ENCODE measurements around the gene NYNRIN. TPM values are rescaled to one million over a fixed set of nuclear protein-coding genes. Genes with fewer than 3 reads are reported as not detected.

NYNRIN gene
- total RNA-seq, 1 donor from 2014 or later: 23.1 TPM

- no peak for DNase-seq (ENCODE audit: low spot score in 2 of 2)
- Histone ChIP-seq H3K4me3 (no peak overlapping the region), H3K9me3 (no peaks in the 10 kb centered on the region), H3K27ac (no peak overlapping the region), H3K4me1 (no peaks in the 10 kb centered on the region), H3K27me3 (no peaks in the 10 kb centered on the region), H3K36me3 (no peaks in the 10 kb centered on the region)
- TF ChIP-seq, protein P1, sequence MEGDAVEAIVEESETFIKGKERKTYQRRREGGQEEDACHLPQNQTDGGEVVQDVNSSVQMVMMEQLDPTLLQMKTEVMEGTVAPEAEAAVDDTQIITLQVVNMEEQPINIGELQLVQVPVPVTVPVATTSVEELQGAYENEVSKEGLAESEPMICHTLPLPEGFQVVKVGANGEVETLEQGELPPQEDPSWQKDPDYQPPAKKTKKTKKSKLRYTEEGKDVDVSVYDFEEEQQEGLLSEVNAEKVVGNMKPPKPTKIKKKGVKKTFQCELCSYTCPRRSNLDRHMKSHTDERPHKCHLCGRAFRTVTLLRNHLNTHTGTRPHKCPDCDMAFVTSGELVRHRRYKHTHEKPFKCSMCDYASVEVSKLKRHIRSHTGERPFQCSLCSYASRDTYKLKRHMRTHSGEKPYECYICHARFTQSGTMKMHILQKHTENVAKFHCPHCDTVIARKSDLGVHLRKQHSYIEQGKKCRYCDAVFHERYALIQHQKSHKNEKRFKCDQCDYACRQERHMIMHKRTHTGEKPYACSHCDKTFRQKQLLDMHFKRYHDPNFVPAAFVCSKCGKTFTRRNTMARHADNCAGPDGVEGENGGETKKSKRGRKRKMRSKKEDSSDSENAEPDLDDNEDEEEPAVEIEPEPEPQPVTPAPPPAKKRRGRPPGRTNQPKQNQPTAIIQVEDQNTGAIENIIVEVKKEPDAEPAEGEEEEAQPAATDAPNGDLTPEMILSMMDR (IDR thresholded peaks at IDR 0.05): no peak
- intact Hi-C loops (cut with DNase I): no loop called here
These were observed 64.4 kb downstream of the NYNRIN start for GRCh38 chr14:24463017-24463883.

DNA sequence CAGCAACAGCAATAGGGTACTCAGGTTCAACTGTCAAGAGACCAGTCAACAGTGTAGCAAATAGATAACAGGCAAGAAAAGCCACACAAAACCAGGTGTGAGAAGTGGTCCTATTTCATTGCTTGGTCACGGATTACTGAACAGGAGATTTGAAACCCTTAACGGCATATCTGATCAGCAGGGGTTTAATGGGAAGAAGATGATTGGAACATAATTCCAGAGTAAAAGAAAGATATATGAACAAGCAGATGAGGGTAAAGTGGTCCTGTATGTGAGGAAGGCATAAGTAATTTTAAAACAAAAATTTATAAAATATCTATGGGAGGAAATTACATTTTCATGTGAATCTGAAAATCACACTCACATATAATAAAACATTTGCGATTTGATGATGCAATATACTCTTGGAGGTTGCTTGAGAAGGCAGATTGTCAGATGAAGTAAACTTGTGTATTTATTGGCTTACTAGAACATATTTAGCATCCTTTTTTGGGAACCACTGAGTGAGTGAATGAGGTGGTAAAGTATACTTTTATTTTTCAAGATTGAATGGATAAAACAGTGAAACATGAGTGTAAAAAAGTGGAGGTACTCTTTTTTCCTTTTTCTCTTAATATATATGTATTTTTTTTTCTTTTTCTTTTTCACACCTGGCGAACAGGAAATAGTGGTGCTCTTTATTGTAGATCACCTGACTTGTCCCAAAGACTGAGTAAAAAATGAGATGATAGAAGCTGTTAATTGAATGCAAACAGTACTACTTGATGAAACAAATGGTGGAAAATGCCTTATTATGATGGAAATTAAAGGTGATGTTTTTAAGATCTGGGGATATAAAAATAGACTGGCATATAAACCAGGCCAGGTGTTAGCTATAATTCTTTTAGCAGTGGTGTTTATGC lies 65.3 kb downstream of the NYNRIN start:
- DNase-seq (ENCODE audit: low spot score in 2 of 2): no peak
- intact Hi-C loops (cut with DNase I): no loop called here

DNA sequence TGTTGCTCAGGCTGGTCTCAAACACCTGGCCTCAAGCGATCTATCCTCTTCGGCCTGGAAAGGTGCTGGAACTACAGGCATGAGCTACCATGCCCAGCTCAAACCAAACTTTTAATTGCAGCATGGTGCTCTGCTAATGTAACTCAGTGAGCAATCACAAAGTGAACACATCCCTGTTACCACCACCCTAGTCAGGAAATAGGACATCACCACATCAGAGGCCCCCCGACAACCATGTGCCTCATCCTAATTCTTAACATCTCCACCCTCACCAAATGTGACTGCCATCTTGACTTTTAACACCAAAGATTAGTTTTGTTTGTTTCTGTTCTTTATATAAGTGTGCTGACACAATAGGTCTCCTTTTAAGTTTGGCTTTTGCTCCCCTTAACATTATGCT lies 66.6 kb downstream of the NYNRIN start:
- Histone ChIP-seq H3K27ac (no peak overlapping the region), H3K9me3 (no peaks in the 10 kb centered on the region), H3K27me3 (no peaks in the 10 kb centered on the region), H3K36me3 (no peaks in the 10 kb centered on the region), H3K4me3 (no peak overlapping the region), H3K4me1 (no peaks in the 10 kb centered on the region)
- TF ChIP-seq, protein P1 (IDR thresholded peaks at IDR 0.05): no peak
- no peak for DNase-seq (ENCODE audit: low spot score in 2 of 2)
- intact Hi-C loops (cut with DNase I): no loop called here

More for the DNA sequence above, 65.3 kb downstream of the NYNRIN start:
- H3K4me3 ChIP-seq: no peak overlapping the region
- H3K27me3 ChIP-seq: no peaks in the 10 kb centered on the region
- H3K36me3 ChIP-seq: no peaks in the 10 kb centered on the region
- no peaks in the 10 kb centered on the region for H3K4me1 ChIP-seq
- H3K9me3 ChIP-seq: no peaks in the 10 kb centered on the region
- TF ChIP-seq, protein P1 (IDR thresholded peaks at IDR 0.05): no peak
- no peak overlapping the region for H3K27ac ChIP-seq

DNA sequence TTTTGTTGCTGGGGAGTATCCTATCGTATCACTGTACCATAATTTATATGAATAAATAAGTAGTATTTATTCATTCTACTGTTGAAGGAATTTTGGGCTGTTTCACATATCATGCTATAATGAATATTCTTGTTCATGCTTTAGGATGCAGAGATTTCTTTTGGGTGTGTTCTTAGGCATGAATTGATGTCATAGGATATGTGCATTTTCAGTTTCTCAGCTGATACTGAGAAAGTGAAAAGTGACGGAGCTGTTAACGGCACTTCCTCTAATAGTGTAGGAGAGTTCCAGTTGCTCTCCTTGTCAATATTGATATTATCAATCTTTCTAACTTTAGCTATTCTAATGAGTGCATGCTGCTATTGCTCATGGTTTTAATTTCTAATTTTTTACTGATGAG lies 67.0 kb downstream of the NYNRIN start:
- Histone ChIP-seq H3K4me1 (no peaks in the 10 kb centered on the region), H3K4me3 (no peak overlapping the region), H3K27ac (no peak overlapping the region), H3K9me3 (no peaks in the 10 kb centered on the region), H3K27me3 (no peaks in the 10 kb centered on the region), H3K36me3 (no peaks in the 10 kb centered on the region)
- DNase-seq (ENCODE audit: low spot score in 2 of 2): no peak
- intact Hi-C loops (cut with DNase I): no loop called here
- TF ChIP-seq, protein P1 (IDR thresholded peaks at IDR 0.05): no peak

Other genes with a start within 250 kb of the NYNRIN start
- gene IRF9, start 237.7 kb upstream of the NYNRIN start, total RNA-seq: 24.7 TPM
- gene REC8, start 226.9 kb upstream of the NYNRIN start, total RNA-seq: 9.6 TPM
- gene IPO4, start 210.2 kb upstream of the NYNRIN start, total RNA-seq: 140 TPM
- gene TM9SF1, start 203.6 kb upstream of the NYNRIN start, total RNA-seq: 86.5 TPM
- not detected for gene TSSK4, start 193.3 kb upstream of the NYNRIN start, total RNA-seq
- gene CHMP4A, start 185.5 kb upstream of the NYNRIN start, total RNA-seq: 27.0 TPM
- gene MDP1, start 182.9 kb upstream of the NYNRIN start, total RNA-seq: 58.8 TPM
- gene NEDD8, start 166.6 kb upstream of the NYNRIN start, total RNA-seq: 72.8 TPM
- 37.5 TPM for gene GMPR2, start 166.1 kb upstream of the NYNRIN start, total RNA-seq
- 70.0 TPM for gene TINF2, start 156.4 kb upstream of the NYNRIN start, total RNA-seq
- 1.7 TPM for gene TGM1, start 135.8 kb upstream of the NYNRIN start, total RNA-seq
- 54.9 TPM for gene RABGGTA, start 127.4 kb upstream of the NYNRIN start, total RNA-seq
- gene DHRS1, start 99.2 kb upstream of the NYNRIN start, total RNA-seq: 100 TPM
- 33.5 TPM for gene NOP9, start 99.2 kb upstream of the NYNRIN start, total RNA-seq
- 72.8 TPM for gene CIDEB, start 91.0 kb upstream of the NYNRIN start, total RNA-seq
- gene LTB4R2, start 88.9 kb upstream of the NYNRIN start, total RNA-seq: 3.0 TPM
- 3.6 TPM for gene LTB4R, start 87.5 kb upstream of the NYNRIN start, total RNA-seq
- 143 TPM for gene ADCY4, start 63.9 kb upstream of the NYNRIN start, total RNA-seq
- gene RIPK3, start 59.0 kb upstream of the NYNRIN start, total RNA-seq: 2.3 TPM
- gene NFATC4, start 30.8 kb upstream of the NYNRIN start, total RNA-seq: 58.9 TPM
- 2.2 TPM for gene CBLN3, start 30.7 kb downstream of the NYNRIN start, total RNA-seq
- 70.4 TPM for gene KHNYN, start 31.0 kb downstream of the NYNRIN start, total RNA-seq
- gene SDR39U1, start 43.8 kb downstream of the NYNRIN start, total RNA-seq: 98.3 TPM
- gene CMA1, start 109.3 kb downstream of the NYNRIN start, total RNA-seq: not detected
- gene CTSG, start 177.2 kb downstream of the NYNRIN start, total RNA-seq: not detected
- gene GZMH, start 210.7 kb downstream of the NYNRIN start, total RNA-seq: 0.96 TPM
- not detected for gene GZMB, start 235.2 kb downstream of the NYNRIN start, total RNA-seq